IMR-90 (cell line): ENCODE data around the gene PRKN. TPM values are rescaled to one million over a fixed set of nuclear protein-coding genes. Genes with fewer than 3 reads are reported as not detected.

Experiments
- ATAC-seq: fragments of 200-7000 bp; cut with Tn5 transposase; 2 replicates; pipeline ENCODE4 v1.9.1; 2020; ENCODE audit warnings: low read depth, mild to moderate bottlenecking, moderate library complexity
- BruUV-seq: library from RNA; stranded (reverse); fragments of 400-500 nt; replicated peaks from 2 replicates; lab custom pipeline; 2021; lab: Mats Ljungman, UMichigan
- CTCF ChIA-PET: fragments of 300-600 bp; formaldehyde crosslinking; extraction: SDS; loops from one replicate; lab custom pipeline; 2021; ENCODE audit warnings: antibody characterized with exemption; lab: Yijun Ruan, JAX
- POLR2A ChIA-PET: fragments of 300-600 bp; sonication (Branson Sonifier 250); formaldehyde crosslinking; loops from one replicate; lab custom pipeline; 2022; ENCODE audit warnings: antibody characterized with exemption; ENCODE audit not compliant: unreplicated experiment; lab: Charles Lee
- DNase-seq: peaks from one replicate; pipeline ENCODE4 v3.0.0; 2013
- H2AFZ ChIP-seq: replicated peaks from 2 replicates; pipeline ENCODE3; 2013; ENCODE audit warnings: low read length, mild to moderate bottlenecking; ENCODE audit not compliant: poor library complexity
- H2AK5ac ChIP-seq: 2 replicates; pipeline ENCODE4 v1.6.1; 2013; ENCODE audit warnings: low read depth, low read length, inconsistent platforms
- H2AK9ac ChIP-seq: replicated peaks from 2 replicates; pipeline ENCODE3; 2013; ENCODE audit warnings: mild to moderate bottlenecking, low read depth, low read length, moderate library complexity; ENCODE audit not compliant: poor library complexity
- H2BK120ac ChIP-seq: 2 replicates; pipeline ENCODE4 v1.6.1; 2013; ENCODE audit warnings: low read depth, low read length, inconsistent platforms
- H2BK15ac ChIP-seq: 3 replicates; pipeline ENCODE4 v1.6.1; 2013; ENCODE audit warnings: low read depth, low read length, inconsistent platforms
- H2BK20ac ChIP-seq: 2 replicates; pipeline ENCODE4 v1.6.1; 2013; ENCODE audit warnings: low read depth, mild to moderate bottlenecking, inconsistent platforms, low read length, moderate library complexity
- H2BK5ac ChIP-seq: 2 replicates; pipeline ENCODE4 v1.6.1; 2013; ENCODE audit warnings: mild to moderate bottlenecking, low read depth, low read length, inconsistent platforms; ENCODE audit not compliant: poor library complexity, severe bottlenecking
- H3K14ac ChIP-seq: replicated peaks from 2 replicates; pipeline ENCODE4 v1.6.1; 2013; ENCODE audit warnings: low read depth, low read length, inconsistent platforms
- H3K18ac ChIP-seq: 2 replicates; pipeline ENCODE4 v1.6.1; 2013; ENCODE audit warnings: low read depth, low read length, control low read depth
- H3K23ac ChIP-seq: 2 replicates; pipeline ENCODE4 v1.6.1; 2013; ENCODE audit warnings: low read depth, low read length, inconsistent platforms
- H3K27ac ChIP-seq: 2 replicates; pipeline ENCODE4 v1.5.1; 2013; ENCODE audit warnings: mild to moderate bottlenecking, control low read depth, low read length; ENCODE audit not compliant: insufficient read depth
- H3K27me3 ChIP-seq: 2 replicates; pipeline ENCODE4 v1.6.1; 2013; ENCODE audit warnings: low read length; ENCODE audit not compliant: control insufficient read depth, insufficient read depth
- H3K36me3 ChIP-seq: 2 replicates; pipeline ENCODE4 v1.6.1; 2013; ENCODE audit warnings: low read length, mixed read lengths; ENCODE audit not compliant: control insufficient read depth, insufficient read depth
- H3K4ac ChIP-seq: 2 replicates; pipeline ENCODE4 v1.6.1; 2013; ENCODE audit warnings: low read depth, low read length, inconsistent platforms
- H3K4me1 ChIP-seq: 2 replicates; pipeline ENCODE4 v1.6.1; 2013; ENCODE audit warnings: low read length, mixed read lengths; ENCODE audit not compliant: control insufficient read depth, insufficient read depth
- H3K4me2 ChIP-seq: 2 replicates; pipeline ENCODE4 v1.6.1; 2013; ENCODE audit warnings: low read depth, mild to moderate bottlenecking, control low read depth, low read length, moderate library complexity
- H3K4me3 ChIP-seq: 2 replicates; pipeline ENCODE4 v1.5.1; 2013; ENCODE audit warnings: low read depth, mild to moderate bottlenecking, control low read depth, low read length, moderate library complexity; ENCODE audit not compliant: insufficient read depth
- H3K56ac ChIP-seq: 2 replicates; pipeline ENCODE4 v1.6.1; 2013; ENCODE audit warnings: low read length, inconsistent platforms; ENCODE audit not compliant: insufficient read depth; ENCODE audit errors: extremely low read depth
- H3K79me1 ChIP-seq, 2 experiments: 2 replicates each; pipeline ENCODE4 v1.6.1; 2013; ENCODE audit warnings: low read length in 2 of 2, inconsistent platforms in 1 of 2, low read depth in 1 of 2
- H3K9ac ChIP-seq: 2 replicates; pipeline ENCODE4 v1.6.1; 2013; ENCODE audit warnings: low read depth, low read length, control low read depth
- H3K9me1 ChIP-seq: 2 replicates; pipeline ENCODE4 v1.6.1; 2013; ENCODE audit warnings: low read length, inconsistent platforms; ENCODE audit not compliant: insufficient read depth
- H3K9me3 ChIP-seq: 2 replicates; pipeline ENCODE4 v1.6.1; 2013; ENCODE audit warnings: low read length; ENCODE audit not compliant: control insufficient read depth, insufficient read depth
- H4K20me1 ChIP-seq: 2 replicates; pipeline ENCODE4 v1.6.1; 2013; ENCODE audit warnings: low read length, inconsistent platforms; ENCODE audit not compliant: insufficient read depth
- H4K5ac ChIP-seq: 2 replicates; pipeline ENCODE4 v1.6.1; 2013; ENCODE audit warnings: mild to moderate bottlenecking, low read depth, low read length, control low read depth
- H4K8ac ChIP-seq, 2 experiments: 2 replicates each; pipeline ENCODE4 v1.6.1; 2013; ENCODE audit warnings: low read depth in 2 of 2, low read length in 2 of 2, control low read depth in 1 of 2, inconsistent platforms in 1 of 2
- H4K91ac ChIP-seq: 2 replicates; pipeline ENCODE4 v1.6.1; 2013; ENCODE audit warnings: low read depth, low read length, inconsistent platforms; ENCODE audit not compliant: insufficient read depth
- BHLHE40 ChIP-seq: fragments of 150-350 bp; IDR thresholded peaks from 2 replicates; pipeline ENCODE4 v1.6.1; 2016; ENCODE audit warnings: mild to moderate bottlenecking, low read depth, low read length
- CEBPB ChIP-seq: IDR thresholded peaks from 2 replicates; pipeline ENCODE4 v1.6.1; 2012; ENCODE audit warnings: low read depth, low read length, improper control_type of control experiment
- CHD1 ChIP-seq: IDR thresholded peaks from 2 replicates; pipeline ENCODE4 v1.6.1; 2012; ENCODE audit warnings: low read depth, low read length, improper control_type of control experiment
- CTCF ChIP-seq: conservative IDR thresholded peaks from 2 replicates; pipeline ENCODE4 v1.5.1; 2012; ENCODE audit warnings: mild to moderate bottlenecking, low read depth, low read length, improper control_type of control experiment
- ELK1 ChIP-seq: fragments of 150-350 bp; IDR thresholded peaks from 2 replicates; pipeline ENCODE4 v1.6.1; 2016; ENCODE audit warnings: low read depth, mild to moderate bottlenecking, low read length, moderate library complexity, borderline replicate concordance
- FOS ChIP-seq: fragments of 150-350 bp; IDR thresholded peaks from 2 replicates; pipeline ENCODE4 v1.6.1; 2016; ENCODE audit warnings: low read depth, low read length
- MAFK ChIP-seq: IDR thresholded peaks from 2 replicates; pipeline ENCODE4 v1.6.1; 2012; ENCODE audit warnings: low read depth, low read length, improper control_type of control experiment
- MAZ ChIP-seq: IDR thresholded peaks from 2 replicates; pipeline ENCODE4 v1.6.1; 2012; ENCODE audit warnings: low read depth, mild to moderate bottlenecking, low read length, improper control_type of control experiment, moderate library complexity, borderline replicate concordance
- MXI1 ChIP-seq: IDR thresholded peaks from 2 replicates; pipeline ENCODE4 v1.6.1; 2012; ENCODE audit warnings: low read depth, mild to moderate bottlenecking, low read length, moderate library complexity, borderline replicate concordance
- NFE2L2 ChIP-seq: fragments of 150-350 bp; IDR thresholded peaks from 2 replicates; pipeline ENCODE4 v1.6.1; 2016; ENCODE audit warnings: low read depth, mild to moderate bottlenecking, low read length
- POLR2A ChIP-seq: IDR thresholded peaks from 2 replicates; pipeline ENCODE4 v1.6.1; 2012; ENCODE audit warnings: mild to moderate bottlenecking, low read depth, low read length
- RAD21 ChIP-seq: IDR thresholded peaks from 2 replicates; pipeline ENCODE4 v1.6.1; 2012; ENCODE audit warnings: low read length, improper control_type of control experiment
- RCOR1 ChIP-seq: IDR thresholded peaks from 2 replicates; pipeline ENCODE4 v1.6.1; 2012; ENCODE audit warnings: mild to moderate bottlenecking, low read length, improper control_type of control experiment; ENCODE audit not compliant: insufficient replicate concordance
- RFX5 ChIP-seq: IDR thresholded peaks from 2 replicates; pipeline ENCODE4 v1.8.0; 2012; ENCODE audit warnings: low read depth, mild to moderate bottlenecking, low read length, moderate library complexity
- SMC3 ChIP-seq: fragments of 150-350 bp; IDR thresholded peaks from 2 replicates; pipeline ENCODE4 v1.6.1; 2016; ENCODE audit warnings: low read depth, mild to moderate bottlenecking, antibody characterized with exemption, low read length, moderate library complexity
- USF2 ChIP-seq: fragments of 150-350 bp; IDR thresholded peaks from 2 replicates; pipeline ENCODE4 v1.6.1; 2017; ENCODE audit warnings: mild to moderate bottlenecking, antibody characterized with exemption, low read length, low read depth
- WGBS, 2 experiments: methylation state at CpG; one replicate each; pipeline versions ENCODE4 v1.1.5 to v1.1.7; 2013; ENCODE audit warnings: missing lambda C conversion rate in 2 of 2; ENCODE audit not compliant: insufficient read length in 1 of 2; ENCODE audit errors: extremely low coverage in 2 of 2; 5-methylcytosine and 5-hydroxymethylcytosine counted together
- dilution Hi-C: fragments of 300-500 bp; cut with HindIII; formaldehyde crosslinking; loops from one replicate; pipeline ENCODE4 v1.14.3; 2018; ENCODE audit warnings: low sequenced_read_pairs; ENCODE audit not compliant: unreplicated experiment
- in situ Hi-C: fragments of 300-500 bp; cut with MboI; formaldehyde crosslinking; loops from 3 replicates; pipeline ENCODE4 v1.14.3; 2019; ENCODE audit warnings: low sequenced_read_pairs, inconsistent platforms, mixed read lengths
- intact Hi-C: fragments of 100-400 bp; cut with micrococcal nuclease; formaldehyde crosslinking; loops from 2 replicates; pipeline ENCODE4 v1.10.0; 2022
- polyA plus RNA-seq, 3 experiments: library from polyadenylated mRNA; depleted of rRNA; stranded (reverse); fragments of >200 nt; gene quantifications; 2 replicates each; pipeline ENCODE4 v1.2.3, GENCODE V29; 2012; ENCODE audit warnings: low replicate concordance in 1 of 3
- total RNA-seq: library from RNA; depleted of rRNA; stranded (reverse); fragments of >200 nt; gene quantifications from 2 replicates; pipeline ENCODE4 v1.2.3, GENCODE V29; 2012

Gene PRKN
- total and polyA plus RNA-seq, 2 of the 4 experiments (the other 2 are of a cell fraction), result 0.15 to 0.18 TPM

DNA sequence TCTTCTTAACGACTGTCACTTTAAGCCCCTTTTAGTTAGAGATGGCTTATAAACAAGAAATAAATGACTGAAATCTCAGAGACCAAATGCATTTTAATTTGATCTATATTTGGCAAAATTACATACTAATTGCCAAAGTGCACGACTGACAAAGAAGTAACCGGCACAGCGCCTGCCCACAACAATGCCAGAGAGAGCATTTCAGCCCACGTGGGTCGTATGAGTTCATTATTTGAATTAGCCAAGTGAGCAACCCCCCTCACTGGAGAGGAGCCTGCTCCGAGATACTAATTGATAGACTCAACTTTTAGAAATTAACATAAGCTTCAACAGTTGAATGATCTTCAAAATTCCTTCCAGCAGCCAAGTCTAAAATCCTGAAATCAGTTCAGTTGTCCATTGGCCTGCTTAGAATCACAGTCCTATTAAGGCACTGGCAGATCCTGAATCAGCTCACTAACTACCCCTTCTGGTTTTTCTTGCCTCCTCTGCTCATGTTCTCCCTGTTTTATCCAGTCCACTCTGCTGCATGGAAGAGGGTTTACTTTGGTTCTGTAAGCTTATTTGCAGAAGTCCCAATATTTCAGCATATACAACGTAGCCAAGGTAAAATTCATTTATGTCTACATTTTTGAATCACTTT is 934.6 kb downstream of the PRKN start:
- H3K14ac ChIP-seq, result no peak overlapping the region
- intact Hi-C loops, result no loop called here
- no peak overlapping the region for H4K8ac ChIP-seq
- no peak overlapping the region for H2BK15ac ChIP-seq
- H3K4me3 ChIP-seq, result no peak overlapping the region
- H2BK5ac ChIP-seq, result no peak overlapping the region
- no peak overlapping the region for H2BK120ac ChIP-seq
- H2AFZ ChIP-seq, result no peak overlapping the region
- no peaks in the 10 kb centered on the region for H3K36me3 ChIP-seq
- H3K9me3 ChIP-seq, result peaks cover 20% of the 10 kb centered on the region
- H3K9ac ChIP-seq, result no peak overlapping the region
- no peak overlapping the region for H3K27ac ChIP-seq
- no peak overlapping the region for H3K18ac ChIP-seq
- POLR2A ChIA-PET, result no interaction called here
- no peak overlapping the region for H2AK9ac ChIP-seq
- H3K9me1 ChIP-seq, result no peaks in the 10 kb centered on the region
- H2BK20ac ChIP-seq, result no peak overlapping the region
- H3K27me3 ChIP-seq, result no peaks in the 10 kb centered on the region
- no peak overlapping the region for H4K5ac ChIP-seq
- no peak overlapping the region for H4K91ac ChIP-seq
- no peak overlapping the region for H3K56ac ChIP-seq
- dilution Hi-C loops, result no loop called here
- DNase-seq (no peak), ATAC-seq (no peak)
- no peak overlapping the region for H3K23ac ChIP-seq
- no peaks in the 10 kb centered on the region for H3K79me1 ChIP-seq
- no peaks in the 10 kb centered on the region for H3K4me1 ChIP-seq
- no peak overlapping the region for H3K4ac ChIP-seq
- TF ChIP-seq RAD21, result no peak
- no peak for TF ChIP-seq CHD1
- no peak for TF ChIP-seq USF2
- no peak for TF ChIP-seq MAZ
- no peak for TF ChIP-seq MAFK
- no peak for TF ChIP-seq FOS
- TF ChIP-seq POLR2A, result no peak
- no peak for TF ChIP-seq CTCF
- TF ChIP-seq BHLHE40, result no peak
- TF ChIP-seq RCOR1, result no peak
- no peak for TF ChIP-seq CEBPB
- TF ChIP-seq NFE2L2, result no peak
- TF ChIP-seq ELK1, result no peak
- no peak for TF ChIP-seq SMC3
- TF ChIP-seq RFX5, result no peak
- TF ChIP-seq MXI1, result no peak
- 62% methylated on average over 4 of the region's 8 CpGs; no CpG with 5 or more reads in 1 of the 2 experiments for WGBS, 2 experiments
- BruUV-seq, result no TSS peak
- CTCF ChIA-PET, result no interaction called here
- no peak overlapping the region for H2AK5ac ChIP-seq
- H3K4me2 ChIP-seq, result no peak overlapping the region
- H4K20me1 ChIP-seq, result no peaks in the 10 kb centered on the region
- in situ Hi-C loops, result no loop called here
